HFF-Myc (cell line): ENCODE measurements around the gene PPP1R26.

Experiments used
- DNase-seq: peaks from one replicate; pipeline ENCODE4 v3.0.0-alpha.2; 2011; ENCODE audit warnings: low read depth; ENCODE audit errors: extremely low read depth
- H3K4me3 ChIP-seq: replicated peaks from 2 replicates; pipeline ENCODE4 v1.5.1; 2011; ENCODE audit warnings: low read depth, mild to moderate bottlenecking, control low read depth, low read length
- TF ChIP-seq, protein P1 (sequence below): IDR thresholded peaks from 2 replicates; pipeline ENCODE4 v1.5.1; 2012; ENCODE audit warnings: mild to moderate bottlenecking, low read depth, low read length, control low read depth; ENCODE audit errors: missing control alignments

The PPP1R26 gene

DNA sequence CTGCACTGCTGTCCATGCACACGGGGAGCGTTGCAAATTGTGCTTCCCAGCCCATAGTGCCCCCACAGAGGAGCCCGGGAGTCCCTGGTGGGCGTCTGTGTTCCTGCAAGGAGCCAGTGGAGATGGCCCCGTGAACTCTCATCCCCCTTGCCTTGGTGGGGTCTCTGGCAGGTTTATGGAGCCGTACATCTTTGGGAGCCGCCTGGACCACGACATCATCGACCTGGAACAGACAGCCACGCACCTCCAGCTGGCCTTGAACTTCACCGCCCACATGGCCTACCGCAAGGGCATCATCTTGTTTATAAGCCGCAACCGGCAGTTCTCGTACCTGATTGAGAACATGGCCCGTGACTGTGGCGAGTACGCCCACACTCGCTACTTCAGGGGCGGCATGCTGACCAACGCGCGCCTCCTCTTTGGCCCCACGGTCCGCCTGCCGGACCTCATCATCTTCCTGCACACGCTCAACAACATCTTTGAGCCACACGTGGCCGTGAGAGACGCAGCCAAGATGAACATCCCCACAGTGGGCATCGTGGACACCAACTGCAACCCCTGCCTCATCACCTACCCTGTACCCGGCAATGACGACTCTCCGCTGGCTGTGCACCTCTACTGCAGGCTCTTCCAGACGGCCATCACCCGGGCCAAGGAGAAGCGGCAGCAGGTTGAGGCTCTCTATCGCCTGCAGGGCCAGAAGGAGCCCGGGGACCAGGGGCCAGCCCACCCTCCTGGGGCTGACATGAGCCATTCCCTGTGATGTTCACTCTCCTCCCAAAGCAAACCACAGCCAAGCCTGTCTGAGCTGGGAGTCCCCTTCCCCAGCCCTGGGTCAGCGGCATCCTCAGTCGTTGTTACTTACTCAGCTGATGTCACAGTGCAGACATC is 24.0 kb downstream of the PPP1R26 start:
- H3K4me3 ChIP-seq = no peak overlapping the region
- no peak for DNase-seq
- TF ChIP-seq, protein P1, sequence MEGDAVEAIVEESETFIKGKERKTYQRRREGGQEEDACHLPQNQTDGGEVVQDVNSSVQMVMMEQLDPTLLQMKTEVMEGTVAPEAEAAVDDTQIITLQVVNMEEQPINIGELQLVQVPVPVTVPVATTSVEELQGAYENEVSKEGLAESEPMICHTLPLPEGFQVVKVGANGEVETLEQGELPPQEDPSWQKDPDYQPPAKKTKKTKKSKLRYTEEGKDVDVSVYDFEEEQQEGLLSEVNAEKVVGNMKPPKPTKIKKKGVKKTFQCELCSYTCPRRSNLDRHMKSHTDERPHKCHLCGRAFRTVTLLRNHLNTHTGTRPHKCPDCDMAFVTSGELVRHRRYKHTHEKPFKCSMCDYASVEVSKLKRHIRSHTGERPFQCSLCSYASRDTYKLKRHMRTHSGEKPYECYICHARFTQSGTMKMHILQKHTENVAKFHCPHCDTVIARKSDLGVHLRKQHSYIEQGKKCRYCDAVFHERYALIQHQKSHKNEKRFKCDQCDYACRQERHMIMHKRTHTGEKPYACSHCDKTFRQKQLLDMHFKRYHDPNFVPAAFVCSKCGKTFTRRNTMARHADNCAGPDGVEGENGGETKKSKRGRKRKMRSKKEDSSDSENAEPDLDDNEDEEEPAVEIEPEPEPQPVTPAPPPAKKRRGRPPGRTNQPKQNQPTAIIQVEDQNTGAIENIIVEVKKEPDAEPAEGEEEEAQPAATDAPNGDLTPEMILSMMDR = no peak

DNA sequence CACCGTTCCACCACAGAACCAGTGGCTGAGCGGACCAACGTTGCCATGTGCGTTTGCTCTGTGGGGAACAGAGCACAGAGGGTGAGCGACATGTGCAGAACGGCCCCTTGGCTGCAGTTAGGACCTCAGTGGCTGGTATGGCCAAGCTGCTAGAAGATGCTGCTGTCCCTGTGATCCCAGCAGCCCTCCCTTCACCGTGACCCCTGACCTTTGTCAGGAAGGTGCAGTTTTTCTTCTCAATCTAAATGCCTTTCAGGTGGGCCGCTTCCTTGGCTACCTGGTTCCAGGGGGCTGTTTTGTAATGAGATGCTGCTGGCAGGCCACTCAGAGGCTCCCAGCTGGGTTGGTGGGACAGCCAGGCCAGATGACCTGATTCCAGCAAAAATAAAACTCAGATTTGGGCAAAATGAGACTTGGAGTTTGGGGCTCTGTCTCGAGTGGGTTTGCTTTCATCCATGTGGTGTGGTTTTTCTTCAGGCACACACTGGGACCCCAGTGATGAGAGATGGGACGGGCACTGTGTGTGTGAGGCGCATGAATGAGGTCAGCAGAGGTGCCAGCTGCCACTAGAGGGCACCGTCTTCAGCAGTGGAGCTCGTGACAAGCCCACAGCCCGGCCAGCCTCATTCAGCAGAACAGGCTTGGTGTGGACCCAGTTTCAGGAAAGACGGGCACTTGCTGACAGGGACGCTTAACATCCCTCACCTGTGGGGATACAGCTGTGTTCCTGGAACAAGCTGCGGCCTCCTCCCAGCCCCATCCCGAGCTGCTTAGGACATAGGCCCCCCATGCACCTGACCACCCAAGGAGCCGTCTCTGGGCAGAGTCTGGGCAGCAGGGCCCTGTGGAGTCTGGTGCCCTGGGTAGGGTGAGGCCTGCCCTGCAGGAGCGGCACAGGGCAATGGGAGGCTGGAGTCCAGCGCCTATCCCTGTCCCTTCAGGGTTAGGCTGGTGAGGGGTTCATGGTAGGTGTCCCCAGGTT is 25.0 kb downstream of the PPP1R26 start:
- TF ChIP-seq, protein P1 = peak; percentile 68
- no peak overlapping the region for H3K4me3 ChIP-seq
- DNase-seq = no peak

DNA sequence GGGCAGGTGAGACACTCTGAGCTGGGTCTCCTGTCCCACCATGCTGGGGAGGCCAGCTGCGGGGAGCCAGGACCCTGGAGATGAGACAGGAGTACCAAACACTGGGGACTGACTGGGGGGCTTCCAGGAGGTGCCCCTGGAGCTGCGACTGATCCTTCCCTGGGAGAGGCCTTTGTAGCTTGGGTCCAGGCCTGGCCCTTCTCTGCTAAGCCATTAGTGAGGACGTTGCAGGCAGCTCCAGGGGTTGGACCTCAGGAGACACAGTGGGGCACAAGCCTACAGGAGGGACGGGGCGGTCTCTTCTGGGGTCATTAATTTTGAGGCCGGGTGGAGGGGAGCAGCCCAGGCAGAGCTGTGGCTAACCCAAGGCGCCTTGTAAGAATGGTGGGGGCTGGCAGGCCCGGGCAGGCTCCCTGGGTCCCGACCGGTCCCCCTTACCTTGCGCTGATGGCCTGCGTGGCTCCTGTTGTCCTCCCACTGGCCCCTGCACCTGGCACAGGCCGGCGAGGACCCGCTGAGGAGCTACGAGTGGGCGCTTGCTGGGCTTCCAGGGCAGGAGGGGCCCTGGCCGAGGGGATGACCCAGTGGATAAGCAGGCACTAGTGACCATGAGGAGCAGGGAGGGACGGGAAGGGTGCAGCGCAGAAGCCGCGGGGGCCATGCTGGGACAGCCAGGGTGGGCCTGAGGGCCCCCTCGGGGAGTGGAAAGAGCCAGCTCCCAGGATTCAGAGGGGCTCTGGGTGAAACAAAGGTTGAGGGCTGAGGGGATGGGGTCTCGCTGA is 26.0 kb downstream of the PPP1R26 start:
- TF ChIP-seq, protein P1 = no peak
- H3K4me3 ChIP-seq = no peak overlapping the region
- no peak for DNase-seq

DNA sequence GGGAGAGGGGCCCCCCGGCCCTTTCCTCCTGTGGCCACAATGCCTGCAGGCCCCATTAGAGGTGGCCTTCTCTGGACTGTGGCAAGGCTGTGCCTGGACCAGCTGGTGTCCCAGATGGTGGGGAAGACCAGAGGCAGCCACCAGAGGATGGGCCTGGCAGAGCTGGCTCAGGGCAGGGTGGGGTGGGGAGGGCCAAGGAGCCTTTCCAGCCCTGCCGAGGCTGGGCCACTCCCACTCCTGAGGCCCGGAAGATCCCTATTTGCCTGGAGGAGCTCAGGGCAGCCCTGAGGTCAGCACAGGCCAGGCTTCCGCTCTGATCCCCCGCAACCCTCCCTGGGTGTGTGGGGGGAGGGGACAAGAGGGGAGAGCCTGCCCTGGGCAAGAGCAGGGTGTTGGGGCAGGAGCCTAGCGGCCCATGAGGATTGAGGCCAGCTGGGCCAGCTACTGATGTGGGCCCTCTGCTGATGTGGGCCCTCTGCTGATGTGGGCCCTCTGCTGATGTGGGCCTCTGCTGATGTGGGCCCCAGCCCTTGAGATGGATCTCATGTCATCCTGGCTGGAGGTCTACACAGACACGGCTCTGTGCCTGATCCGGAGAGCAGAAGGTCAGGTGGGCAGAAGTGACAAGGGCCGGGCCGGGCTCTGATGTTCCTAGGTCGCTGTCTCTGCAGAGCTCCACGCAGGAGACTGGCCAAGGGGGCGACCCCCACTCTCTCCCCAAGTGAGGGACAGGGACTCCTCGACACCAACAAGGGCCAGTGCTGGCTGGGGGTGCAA is 26.9 kb downstream of the PPP1R26 start:
- TF ChIP-seq, protein P1 = no peak
- H3K4me3 ChIP-seq = no peak overlapping the region
- DNase-seq = no peak

DNA sequence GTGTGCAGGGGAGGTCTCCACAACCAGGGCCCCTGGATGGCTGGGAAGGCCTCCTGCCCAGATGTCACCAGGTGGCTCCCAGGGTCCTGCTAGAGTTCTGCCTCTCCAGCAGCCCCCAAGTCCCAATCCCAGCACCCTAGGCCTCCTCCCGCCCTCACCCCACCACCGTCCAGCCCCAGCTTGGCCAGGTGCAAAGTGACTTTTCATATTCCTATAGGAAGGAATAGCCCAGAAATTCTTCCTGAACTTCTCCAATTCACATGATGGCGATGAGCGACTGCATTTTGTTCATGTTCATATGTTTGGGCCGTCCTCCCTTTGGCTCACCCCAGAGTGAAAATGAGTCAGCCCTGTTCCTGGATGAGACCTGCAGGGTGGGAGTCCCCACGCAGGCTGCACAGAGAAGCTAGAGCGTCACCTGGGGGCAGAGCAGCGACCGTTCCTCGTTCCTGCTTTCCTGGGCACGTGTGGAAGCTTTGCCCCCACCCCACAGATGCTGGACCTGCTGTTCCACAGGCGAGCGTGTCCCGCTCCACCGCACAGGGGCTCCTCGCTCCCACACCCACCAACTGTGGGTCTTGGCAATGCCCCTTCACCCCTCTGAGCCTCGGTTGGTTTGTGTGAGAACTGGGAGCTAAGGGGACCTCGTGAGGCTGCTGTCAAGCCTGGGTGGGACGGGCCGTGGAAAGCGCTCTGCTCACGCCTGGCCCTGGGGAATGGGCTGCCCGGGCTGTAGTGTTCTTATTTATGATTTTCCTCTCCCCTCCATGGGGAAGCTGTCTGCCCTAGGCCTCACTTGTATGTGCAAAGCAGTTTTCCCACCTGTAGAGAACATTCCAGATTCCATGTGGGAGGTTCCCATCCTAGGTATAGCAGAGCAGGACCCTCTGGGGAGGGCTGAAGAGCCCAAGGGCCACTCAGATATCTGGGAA is 27.8 kb downstream of the PPP1R26 start:
- H3K4me3 ChIP-seq = no peak overlapping the region
- TF ChIP-seq, protein P1 = no peak
- DNase-seq = no peak
